ENCODE data around the gene SLC9A9. TPM values are rescaled to one million over a fixed set of nuclear protein-coding genes. Genes with fewer than 3 reads are reported as not detected.

SLC9A9 gene
- total and polyA plus RNA-seq, 10 of the 15 experiments (the other 5 are each of a cell fraction or from before 2014, with no cell fraction given): 3.5 to 14.2 (median 9.3) TPM

DNA sequence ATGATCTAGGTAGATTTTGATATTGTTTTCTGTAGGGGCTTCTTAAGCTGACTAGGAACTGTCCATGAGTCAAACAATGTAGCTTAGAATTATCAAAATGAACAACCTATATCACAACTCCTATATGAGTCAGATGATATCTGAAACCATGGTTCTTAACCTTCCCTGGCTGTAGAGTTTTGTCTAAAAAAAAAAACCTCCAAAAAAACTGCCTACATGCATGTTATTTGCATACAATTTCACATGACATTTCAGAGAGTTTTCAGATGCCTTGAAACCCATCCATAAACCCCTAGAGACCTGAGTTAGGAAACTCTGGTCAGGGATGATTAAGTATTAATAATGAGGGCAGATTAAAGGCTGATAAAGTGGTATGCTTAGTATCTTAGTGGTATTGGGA lies 571.7 kb downstream of the SLC9A9 start:
- POLR2A ChIA-PET: no interaction called here
- Histone ChIP-seq H3K4me3 (no peak overlapping the region), H3K27ac (ENCODE audit: control insufficient read depth, insufficient read depth) (no peak overlapping the region), H3K36me3 (ENCODE audit: control insufficient read depth in 2 of 2, insufficient read depth in 2 of 2, low read length in 1 of 2) (no peaks in the 10 kb centered on the region), H2AFZ (ENCODE audit: control insufficient read depth, low read depth, low read length) (no peak overlapping the region), H3K4me2 (ENCODE audit: control insufficient read depth, insufficient read depth) (no peak overlapping the region), H3K4me1 (ENCODE audit: control insufficient read depth, insufficient read depth, low read length) (no peaks in the 10 kb centered on the region), H3K79me2 (ENCODE audit: control insufficient read depth, insufficient read depth, low read length) (no peaks in the 10 kb centered on the region), H3K9ac (ENCODE audit: control insufficient read depth, insufficient read depth, low read length) (no peak overlapping the region), H3K9me3 (replicated peaks; ENCODE audit: control insufficient read depth, insufficient read depth, low read length) (no peaks in the 10 kb centered on the region), H3K27me3 (replicated peaks in 1 of 2; ENCODE audit: control insufficient read depth in 2 of 2, insufficient read depth in 2 of 2, low read length in 1 of 2) (no peaks in the 10 kb centered on the region), H4K20me1 (ENCODE audit: control insufficient read depth, insufficient read depth) (no peaks in the 10 kb centered on the region)
- in situ Hi-C loops (cut with MboI) (no loop called here), intact Hi-C loops (cut with micrococcal nuclease; ENCODE audit: unreplicated experiment) (no loop called here)
- no peak for TF ChIP-seq EED (IDR thresholded peaks at IDR 0.05; ENCODE audit: low read depth)
- TF ChIP-seq NFIC (IDR thresholded peaks at IDR 0.05; ENCODE audit: low read depth, low read length): 0 out of 2 replicates have a peak, but pooled peaks have one; percentile 20
- no peak for TF ChIP-seq SPI1 (IDR thresholded peaks at IDR 0.05; ENCODE audit: borderline replicate concordance, insufficient read depth, low read depth, low read length)
- peak; percentile 68; the same call in 1 of the 3 replicates for TF ChIP-seq POU2F2 (IDR thresholded peaks at IDR 0.05; ENCODE audit: borderline replicate concordance, low read depth, low read length)
- no peak for TF ChIP-seq BACH1 (IDR thresholded peaks at IDR 0.05; ENCODE audit: borderline replicate concordance)
- peak; percentile 14 for TF ChIP-seq MEF2B (IDR thresholded peaks at IDR 0.05; ENCODE audit: partially characterized antibody, poor library complexity, severe bottlenecking)
- TF ChIP-seq ZNF384 (IDR thresholded peaks at IDR 0.05; ENCODE audit: borderline replicate concordance, low read depth, low read length): peak; percentile 31; the same call in 1 of the 2 replicates
- no peak for TF ChIP-seq ATF7 (IDR thresholded peaks at IDR 0.05; ENCODE audit: low read depth)
- peak; percentile 71 for TF ChIP-seq JUNB (IDR thresholded peaks at IDR 0.05)
- TF ChIP-seq EZH2 (IDR thresholded peaks at IDR 0.05; ENCODE audit: borderline replicate concordance, control insufficient read depth, low read depth, low read length): no peak
- TF ChIP-seq, protein P1, sequence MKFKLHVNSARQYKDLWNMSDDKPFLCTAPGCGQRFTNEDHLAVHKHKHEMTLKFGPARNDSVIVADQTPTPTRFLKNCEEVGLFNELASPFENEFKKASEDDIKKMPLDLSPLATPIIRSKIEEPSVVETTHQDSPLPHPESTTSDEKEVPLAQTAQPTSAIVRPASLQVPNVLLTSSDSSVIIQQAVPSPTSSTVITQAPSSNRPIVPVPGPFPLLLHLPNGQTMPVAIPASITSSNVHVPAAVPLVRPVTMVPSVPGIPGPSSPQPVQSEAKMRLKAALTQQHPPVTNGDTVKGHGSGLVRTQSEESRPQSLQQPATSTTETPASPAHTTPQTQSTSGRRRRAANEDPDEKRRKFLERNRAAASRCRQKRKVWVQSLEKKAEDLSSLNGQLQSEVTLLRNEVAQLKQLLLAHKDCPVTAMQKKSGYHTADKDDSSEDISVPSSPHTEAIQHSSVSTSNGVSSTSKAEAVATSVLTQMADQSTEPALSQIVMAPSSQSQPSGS (IDR thresholded peaks at IDR 0.05; ENCODE audit: low read length): 0 out of 2 replicates have a peak, but pooled peaks have one; percentile 25
- TF ChIP-seq, protein P2, sequence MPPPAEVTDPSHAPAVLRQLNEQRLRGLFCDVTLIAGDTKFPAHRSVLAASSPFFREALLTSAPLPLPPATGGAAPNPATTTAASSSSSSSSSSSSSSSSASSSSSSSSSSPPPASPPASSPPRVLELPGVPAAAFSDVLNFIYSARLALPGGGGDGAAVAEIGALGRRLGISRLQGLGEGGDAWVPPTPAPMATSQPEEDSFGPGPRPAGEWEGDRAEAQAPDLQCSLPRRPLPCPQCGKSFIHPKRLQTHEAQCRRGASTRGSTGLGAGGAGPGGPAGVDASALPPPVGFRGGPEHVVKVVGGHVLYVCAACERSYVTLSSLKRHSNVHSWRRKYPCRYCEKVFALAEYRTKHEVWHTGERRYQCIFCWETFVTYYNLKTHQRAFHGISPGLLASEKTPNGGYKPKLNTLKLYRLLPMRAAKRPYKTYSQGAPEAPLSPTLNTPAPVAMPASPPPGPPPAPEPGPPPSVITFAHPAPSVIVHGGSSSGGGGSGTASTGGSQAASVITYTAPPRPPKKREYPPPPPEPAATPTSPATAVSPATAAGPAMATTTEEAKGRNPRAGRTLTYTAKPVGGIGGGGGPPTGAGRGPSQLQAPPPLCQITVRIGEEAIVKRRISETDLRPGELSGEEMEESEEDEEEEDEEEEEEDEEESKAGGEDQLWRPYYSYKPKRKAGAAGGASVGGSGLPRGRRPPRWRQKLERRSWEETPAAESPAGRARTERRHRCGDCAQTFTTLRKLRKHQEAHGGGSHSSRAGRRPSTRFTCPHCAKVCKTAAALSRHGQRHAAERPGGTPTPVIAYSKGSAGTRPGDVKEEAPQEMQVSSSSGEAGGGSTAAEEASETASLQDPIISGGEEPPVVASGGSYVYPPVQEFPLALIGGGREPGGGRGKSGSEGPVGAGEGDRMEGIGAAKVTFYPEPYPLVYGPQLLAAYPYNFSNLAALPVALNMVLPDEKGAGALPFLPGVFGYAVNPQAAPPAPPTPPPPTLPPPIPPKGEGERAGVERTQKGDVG (CRISPR knock-in tag; IDR thresholded peaks at IDR 0.05): no peak
- no peak for TF ChIP-seq ZNF207 (IDR thresholded peaks at IDR 0.05; ENCODE audit: borderline replicate concordance)
- SMC1A ChIA-PET (ENCODE audit: uncharacterized antibody, unreplicated experiment): interaction anchor here (0.9 kb wide), 2 partner anchors 11 to 152 kb away, joined by 3 read pairs; no protein-coding TSS in a partner anchor
- ATAC-seq: peak; percentile 91
- peak; percentile 64 for FAIRE-seq
- no TSS peak for BruUV-seq (replicated peaks)
- CTCF ChIA-PET: no interaction called here
- DNase-seq (ENCODE audit: low read depth, low spot score): no peak
- RAD21 ChIA-PET (ENCODE audit: unreplicated experiment): no interaction called here
